NOMO-1 treated with dmso at 0.1 percent for 144 hours (cell line): ENCODE measurements around the gene BCAT1.
A peak's percentile ranks its signal among the peaks of the same experiment; 100 is the strongest.

ENCODE experiments used
- DNase-seq: peaks from one replicate; lab custom pipeline; 2025; ENCODE audit not compliant: unreplicated experiment; lab: John Stamatoyannopoulos, UW

Gene BCAT1, protein sequence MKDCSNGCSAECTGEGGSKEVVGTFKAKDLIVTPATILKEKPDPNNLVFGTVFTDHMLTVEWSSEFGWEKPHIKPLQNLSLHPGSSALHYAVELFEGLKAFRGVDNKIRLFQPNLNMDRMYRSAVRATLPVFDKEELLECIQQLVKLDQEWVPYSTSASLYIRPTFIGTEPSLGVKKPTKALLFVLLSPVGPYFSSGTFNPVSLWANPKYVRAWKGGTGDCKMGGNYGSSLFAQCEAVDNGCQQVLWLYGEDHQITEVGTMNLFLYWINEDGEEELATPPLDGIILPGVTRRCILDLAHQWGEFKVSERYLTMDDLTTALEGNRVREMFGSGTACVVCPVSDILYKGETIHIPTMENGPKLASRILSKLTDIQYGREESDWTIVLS

DNA sequence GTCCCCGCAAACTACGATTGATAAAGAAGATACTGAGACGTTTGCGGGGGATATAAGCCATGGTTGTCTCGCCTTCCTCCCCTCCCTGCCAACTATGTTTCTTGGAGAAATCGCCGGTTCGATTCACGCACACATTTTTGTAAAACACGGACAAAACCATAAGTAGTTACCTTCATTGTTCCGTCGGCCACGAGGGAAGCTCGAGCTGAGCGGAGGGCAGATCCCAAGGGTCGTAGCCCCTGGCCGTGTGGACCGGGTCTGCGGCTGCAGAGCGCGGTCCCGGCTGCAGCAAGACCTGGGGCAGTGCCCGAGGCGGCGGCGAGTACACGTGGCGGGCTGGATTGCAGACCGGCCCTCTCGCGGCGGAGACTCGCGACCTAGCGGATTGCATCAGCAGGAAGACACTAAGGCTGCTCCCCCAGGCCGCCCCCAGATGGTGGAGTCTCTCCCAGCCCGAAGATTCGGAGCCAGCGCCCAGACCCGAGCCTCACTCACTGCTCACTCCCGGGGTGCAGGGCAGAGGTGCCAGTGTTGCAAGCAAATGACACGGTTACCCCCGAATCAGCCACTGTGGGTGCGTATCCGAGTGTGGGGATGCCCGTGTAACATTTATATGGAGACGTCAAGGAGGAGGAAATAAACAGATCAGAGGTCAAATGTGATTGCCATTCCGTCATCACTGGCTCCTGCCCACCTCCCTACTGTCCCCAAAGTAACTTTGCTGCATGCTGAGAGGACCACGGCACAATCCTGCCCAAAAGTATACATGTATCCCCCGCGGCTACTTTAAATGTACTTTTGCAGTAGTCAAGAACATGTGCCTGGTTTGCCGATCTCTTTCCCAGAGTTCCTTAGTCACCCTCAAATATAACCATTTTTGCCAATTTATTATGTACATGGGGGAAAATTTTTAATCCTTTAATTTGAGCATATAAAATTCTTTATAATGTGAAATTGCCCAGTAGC is at the start of gene BCAT1:
Gene BCAT1 (minus strand): TSS at position 345 of the 966 bp plus-strand sequence. CDS start 169 bp downstream, at position 176.
- DNase-seq: peak; percentile 49

DNA sequence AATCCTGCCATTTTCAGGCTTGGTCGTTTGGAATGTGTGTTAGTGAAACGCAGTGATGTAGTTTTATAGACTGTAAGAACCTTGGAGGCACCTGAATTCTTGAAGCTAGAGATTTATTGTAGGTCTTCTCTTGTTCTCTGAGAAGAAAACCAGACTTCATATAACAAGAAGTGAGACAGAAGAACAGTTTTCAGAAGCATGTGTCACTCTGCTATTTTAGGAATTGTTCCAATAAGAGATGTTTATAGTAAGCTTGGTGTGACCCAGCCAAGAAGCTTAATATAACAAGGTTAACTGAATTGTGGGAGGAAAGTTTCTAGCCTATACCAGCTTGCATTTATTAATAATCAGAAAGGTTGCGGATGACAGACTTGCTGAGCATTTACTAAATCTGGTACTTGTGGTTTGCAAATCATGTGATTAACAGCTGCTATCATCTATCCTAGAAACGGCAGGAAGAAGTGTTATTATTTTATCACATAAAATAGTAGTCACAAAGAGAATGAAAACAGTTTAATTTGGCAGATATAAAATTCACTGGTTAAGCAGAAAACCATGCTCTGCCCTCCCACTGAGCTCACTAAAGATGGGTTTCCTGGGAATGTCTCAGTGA is 49.2 kb upstream of the BCAT1 start:
- no peak for DNase-seq

DNA sequence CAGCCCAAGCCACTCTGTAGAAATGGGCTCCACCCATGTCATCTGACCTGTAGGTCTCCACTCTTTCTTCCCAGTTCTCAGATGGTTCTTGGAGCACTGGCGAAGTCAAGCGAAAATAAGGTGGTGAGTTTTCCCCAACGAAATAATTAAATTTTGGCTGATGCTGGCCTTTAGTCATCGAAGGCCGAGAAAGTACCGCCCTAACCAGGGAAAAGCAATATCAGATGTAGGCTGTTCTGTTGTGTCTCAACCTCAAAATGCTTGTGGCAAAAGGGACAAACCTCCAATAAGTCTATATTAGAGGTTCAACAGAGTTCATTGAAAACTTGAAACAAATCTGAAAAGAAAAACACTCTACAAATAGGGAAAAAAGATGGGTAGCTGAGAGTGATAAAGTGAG is 48.6 kb upstream of the BCAT1 start:
- no peak for DNase-seq

DNA sequence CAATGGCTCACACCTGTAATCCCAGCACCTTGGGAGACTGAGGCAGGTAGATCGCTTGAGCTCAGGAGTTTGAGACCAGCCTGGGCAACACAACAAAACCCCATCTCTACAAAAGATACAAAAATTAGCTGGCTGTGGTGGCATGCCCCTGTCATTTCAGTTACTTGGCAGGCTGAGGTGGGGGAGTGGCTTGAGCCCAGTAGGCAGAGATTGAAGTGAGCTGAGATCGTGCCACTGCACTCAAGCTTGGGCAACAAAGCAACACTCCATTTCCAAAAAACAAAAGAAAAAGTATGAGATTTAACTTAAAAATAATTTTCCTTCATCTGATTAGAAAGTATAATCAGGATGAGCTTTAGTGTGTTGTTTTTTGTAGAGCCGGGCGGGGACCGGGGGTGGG is 47.9 kb upstream of the BCAT1 start:
- DNase-seq: no peak

DNA sequence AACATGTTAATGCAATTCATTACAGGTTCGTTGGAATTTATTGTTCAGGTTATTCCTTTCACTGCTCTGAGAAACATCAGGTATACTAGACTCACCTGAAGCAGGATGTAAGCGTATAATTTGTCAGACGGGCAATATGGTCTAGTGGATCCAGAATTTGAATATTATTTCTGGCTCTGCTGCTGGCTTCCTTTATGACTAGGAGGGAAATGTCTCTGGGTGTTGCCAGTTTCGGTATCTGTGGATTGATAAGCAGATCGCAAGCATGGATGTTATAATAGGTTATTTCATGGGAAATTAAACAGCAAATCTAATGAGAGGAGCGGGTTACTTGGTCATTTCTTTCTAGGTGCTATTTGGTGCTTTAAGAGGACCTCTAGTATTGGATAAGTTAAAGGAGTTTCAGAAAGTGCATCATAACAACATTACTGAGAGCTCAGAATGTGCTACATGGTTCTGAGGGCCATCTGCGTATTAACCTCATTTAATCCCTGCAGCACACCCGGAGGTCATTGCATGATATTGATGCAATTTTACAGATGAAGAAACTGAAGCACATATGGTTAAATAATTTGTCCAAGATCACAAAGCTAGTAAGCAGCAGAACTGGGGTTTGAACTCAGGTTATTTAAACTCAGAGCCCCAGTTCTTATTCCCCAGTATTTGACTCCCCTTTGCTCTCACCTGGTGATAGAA is 47.3 kb upstream of the BCAT1 start:
- no peak for DNase-seq

DNA sequence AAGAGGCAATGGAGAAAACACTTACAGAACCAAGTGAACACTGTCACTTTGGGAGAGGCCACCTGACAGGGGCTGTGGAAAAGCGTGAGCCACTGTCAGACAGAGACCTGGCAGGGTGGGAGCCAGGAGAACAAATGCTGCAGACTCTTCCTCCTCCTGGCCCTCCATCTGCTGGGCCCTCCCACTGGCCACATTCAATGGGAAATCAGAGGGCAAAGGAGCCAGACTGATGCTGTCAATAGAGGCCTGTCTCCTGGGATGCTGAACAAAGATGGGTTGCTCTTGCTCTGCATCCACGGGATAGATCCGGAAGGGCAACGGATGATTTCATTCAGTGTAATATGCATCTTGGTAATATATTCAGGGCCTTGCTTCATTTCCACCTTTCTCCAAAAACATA is 44.9 kb upstream of the BCAT1 start:
- DNase-seq: no peak

DNA sequence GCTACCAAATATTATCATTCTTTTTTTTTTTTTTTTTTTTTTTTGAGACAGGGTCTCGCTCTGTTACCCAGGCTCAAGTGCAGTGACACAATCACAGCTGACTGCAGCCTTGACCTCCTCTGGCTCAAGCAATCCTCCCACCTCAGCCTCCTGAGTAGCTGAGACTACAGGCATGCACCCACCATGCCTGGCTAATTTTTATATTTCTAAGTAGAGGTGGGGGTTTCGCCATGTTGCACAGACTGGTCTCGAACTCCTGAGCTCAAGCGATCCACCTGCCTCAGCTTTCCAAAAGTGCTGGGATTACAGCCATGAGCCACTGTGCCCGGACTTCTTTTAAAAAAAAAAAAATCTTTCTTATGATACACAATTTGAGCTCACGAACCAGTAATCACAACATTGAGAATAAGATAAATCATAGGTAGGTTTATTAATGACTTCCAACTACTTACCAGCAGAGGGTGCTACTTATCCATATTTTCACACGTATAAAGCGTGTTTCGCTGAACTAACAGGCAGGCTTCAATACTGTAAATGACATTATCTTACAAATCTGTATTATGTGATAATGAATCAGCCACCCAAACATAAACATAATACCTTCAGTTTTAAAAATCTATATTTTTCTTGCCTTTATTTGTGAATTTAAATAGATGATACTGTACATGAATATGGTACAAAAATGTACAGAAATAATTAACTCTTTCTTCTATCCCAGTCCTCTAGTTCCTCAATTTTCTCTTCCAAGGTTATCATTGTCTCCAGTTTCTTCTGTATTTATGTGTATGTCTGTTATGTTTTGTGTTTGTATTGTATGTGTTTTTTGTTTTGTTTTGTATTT is 42.5 kb upstream of the BCAT1 start:
- DNase-seq: peak; percentile 38

DNA sequence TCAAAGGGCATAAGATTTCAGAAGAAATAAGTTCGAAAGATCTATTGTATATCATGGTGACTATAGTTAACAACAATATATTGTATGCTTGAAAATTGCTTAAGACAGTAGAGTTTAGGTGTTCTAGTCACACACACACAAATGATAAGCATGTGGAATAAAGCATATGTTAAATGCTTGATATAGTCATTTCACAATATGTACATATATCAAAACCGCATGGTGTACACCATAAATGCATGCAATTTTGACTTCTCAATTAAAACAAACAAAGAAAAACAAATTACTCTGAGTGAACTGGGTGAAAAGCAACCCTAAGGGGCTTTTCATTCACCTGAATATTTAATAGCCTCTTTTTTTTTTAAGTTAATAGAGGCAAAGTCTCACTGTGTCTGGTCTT is 40.3 kb upstream of the BCAT1 start:
- DNase-seq: no peak

DNA sequence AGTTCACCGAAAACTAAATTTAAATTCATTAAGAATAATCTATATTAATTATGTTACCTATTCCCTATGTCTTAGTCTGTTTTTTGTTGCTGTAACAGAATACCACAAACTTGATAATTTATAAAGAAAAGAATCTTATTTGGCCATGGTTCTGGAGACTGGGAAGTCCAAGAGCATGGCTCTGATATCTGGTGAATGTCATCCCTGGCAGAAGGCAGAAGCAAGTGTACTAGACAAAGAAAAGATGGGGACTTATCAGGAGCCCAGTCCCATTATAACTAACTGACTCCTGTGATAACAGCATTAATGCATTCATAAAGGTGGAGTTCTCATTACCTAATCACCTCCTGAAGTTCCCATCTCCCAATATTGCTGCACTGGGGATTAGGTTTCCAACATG is 33.3 kb upstream of the BCAT1 start:
- DNase-seq: no peak

DNA sequence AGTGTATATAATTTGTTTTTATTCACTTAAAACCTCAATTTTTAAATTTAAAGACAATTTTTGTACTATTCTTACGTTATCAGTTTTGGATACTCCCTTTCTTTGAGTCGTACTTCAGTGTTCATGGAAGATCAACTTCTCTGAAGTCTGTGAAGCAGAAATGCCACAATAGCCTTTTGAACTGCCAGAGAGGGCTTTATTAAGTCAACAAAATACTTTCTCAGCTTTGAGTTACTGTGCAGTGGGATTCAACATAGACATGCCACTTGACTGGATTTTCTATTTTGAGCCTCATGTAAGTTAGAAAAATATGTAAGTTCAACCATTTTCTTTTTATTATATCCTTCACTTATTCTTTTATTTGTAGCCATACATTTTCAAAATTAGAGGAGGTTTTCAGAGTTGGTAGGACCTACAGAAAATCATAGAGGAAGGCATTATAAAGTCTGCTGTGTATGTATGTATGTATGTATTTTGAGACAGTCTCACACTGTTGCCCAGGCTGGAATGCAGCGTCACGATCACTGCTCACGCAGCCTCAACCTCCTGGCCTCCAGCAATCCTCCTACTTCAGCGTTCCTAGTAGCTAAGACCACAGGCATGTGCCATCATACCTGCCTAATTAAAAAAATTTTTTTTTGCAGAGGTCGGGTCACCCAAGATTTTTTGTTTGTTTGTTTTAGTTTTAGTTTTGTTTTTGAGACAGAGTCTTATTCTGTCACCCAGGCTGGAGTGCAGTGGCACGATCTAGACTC is 31.3 kb upstream of the BCAT1 start:
- no peak for DNase-seq

DNA sequence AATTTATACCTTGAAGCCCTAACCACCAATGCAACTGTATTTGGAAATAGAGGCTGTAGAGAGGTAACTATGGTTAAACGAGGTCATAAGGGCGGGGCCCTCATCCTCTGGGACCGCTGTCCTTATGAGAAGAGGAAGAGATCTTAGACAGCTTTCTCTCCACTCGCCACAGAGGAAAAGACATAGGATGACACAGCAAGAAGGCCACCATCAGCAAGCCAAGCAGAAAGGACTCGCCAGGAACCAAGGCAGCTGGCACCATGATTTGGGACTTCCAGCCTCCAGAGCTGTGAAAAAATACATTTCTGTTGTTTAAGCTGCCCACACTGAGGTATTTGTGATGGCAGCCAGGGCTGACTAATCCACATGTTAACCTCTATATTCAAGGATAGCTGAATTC is 30.4 kb upstream of the BCAT1 start:
- peak; percentile 10 for DNase-seq

DNA sequence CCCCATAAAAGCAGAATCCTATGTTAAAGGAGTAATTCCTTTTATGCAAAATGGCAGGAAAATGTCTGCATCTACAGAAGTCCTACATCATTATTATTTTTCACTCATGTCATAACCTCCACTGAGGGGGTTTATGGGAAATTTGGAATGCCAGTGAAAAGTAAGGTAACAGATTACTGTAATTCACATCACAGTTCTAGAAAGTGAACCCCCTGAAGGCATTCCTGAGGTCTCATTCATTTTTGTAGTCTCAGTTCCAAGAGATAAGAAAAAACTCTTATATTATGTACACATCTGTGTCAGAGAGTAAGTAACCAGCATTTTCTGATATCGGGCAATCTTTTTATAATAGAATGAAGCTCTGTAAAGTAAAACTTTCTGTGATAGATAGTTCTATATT is 28.8 kb upstream of the BCAT1 start:
- no peak for DNase-seq

DNA sequence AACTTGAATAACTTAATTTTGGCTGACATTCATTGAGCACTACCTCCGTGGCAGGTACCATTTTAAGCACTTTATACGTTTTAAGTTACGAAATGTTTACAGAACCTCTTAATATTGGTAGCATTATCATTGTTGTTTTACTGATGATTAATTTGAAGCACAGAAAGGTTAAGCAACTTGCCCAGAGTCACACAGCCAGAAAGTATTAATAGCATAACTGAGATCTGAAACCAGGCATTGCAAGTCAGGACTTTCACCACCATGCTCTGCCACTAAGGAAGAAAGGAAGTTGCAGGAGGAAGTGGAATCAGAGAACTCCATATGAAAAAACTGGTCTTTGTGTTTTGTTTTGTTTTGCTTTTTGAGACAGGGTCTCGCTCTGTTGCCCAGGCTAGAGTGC is 28.2 kb upstream of the BCAT1 start:
- peak; percentile 37 for DNase-seq

DNA sequence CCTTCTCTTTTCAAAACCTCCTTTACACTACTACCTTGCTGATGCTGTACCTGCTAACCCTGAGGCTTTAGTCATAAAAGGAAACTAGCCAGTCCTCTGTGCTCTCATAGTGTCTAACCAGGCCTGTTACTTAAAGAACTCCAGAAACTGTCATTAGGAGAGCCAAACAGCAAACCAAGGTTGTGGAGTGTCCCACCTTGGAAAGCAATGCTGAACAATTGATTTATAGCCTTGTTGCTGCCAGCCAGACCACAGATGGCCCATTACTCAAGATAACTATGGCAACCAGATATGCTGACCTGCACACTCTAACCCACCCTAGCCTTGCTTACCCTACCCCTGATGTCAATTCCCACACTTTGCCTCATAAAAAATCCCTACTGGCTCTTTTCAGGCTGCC is 26.5 kb upstream of the BCAT1 start:
- no peak for DNase-seq

DNA sequence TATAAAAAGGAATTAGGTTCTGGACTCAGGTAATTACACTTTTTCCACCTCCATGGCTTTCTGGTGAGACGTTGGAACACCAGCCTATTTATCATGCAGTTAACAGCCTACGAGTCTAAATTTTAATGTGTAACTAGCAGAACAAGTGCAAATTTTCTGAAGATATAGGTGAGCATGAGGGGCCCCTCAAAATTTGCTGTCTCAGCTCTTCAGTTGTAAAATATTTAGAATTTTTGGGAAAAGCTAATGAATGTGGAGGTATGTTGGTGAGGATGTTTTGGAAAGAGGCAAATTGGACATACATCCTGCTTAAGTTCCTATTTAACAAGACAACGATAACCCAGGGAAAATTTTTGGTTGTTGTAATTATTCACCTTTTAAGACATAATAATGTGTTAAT is 25.3 kb upstream of the BCAT1 start:
- DNase-seq: no peak

DNA sequence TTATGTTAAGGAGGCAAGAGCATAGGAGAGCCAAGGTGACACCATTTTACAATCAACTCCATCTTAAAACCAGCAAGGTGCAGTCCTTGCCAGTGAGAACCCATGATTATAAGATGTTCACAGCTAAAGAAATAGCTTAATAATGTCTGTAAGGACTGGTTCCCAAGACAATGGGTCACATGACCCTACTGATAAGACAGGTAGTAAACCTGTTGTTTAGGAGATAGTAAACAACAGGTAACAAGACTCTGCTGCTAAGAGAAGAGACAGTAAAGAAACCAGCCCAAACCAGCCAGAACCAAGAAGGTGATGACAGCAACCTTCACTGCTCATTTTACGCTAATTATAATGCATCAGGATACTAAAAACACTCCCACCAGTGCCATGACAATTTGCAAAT is 23.2 kb upstream of the BCAT1 start:
- DNase-seq: no peak

DNA sequence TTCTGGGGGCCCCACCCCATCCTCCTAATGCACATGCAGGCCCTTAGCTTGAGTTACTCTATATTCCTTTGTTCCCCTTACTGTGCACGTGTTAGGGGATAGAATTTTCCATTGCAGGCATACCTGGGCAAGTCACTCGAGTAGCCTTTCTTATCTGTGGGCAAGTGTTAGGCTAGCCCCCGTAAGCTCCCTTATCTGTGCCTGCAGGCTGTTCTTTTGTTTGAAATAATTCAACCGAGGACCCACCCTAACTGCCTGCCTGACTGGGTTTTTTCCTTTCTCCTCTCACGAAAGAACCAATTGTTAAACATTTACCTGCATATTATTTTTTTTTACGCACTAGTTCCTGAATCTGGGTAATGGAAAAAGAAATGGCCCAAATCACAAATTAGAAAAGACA is 21.3 kb upstream of the BCAT1 start:
- no peak for DNase-seq

DNA sequence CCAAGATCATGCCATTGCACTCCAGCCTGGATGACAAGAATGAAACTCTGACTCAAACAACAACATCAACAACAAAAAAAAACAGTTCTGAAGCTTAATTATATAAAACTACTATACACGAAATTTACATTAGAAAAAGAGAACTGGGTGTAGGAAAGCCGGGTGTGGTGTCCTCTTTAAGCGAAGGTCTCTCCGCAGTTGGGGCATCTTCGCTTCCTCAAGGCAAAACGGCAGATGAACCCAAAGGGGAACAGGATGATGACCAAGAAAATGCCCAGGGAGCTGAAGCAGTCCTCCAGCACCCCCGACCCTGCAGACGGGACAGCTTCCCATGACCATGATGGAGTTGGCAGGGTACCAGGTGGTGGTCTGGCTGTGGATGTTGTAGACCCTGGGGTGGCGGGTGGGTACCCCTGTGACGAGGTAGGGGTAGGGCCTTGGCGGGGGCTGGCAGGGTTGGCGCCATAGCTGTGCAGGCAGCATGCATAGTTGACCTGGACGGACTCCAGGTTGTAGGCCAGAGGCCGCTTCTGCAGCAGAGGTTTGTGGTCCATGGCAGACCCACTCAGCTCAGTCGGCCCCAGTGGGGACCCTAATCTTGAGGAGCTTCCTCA is 18.2 kb upstream of the BCAT1 start:
- no peak for DNase-seq

DNA sequence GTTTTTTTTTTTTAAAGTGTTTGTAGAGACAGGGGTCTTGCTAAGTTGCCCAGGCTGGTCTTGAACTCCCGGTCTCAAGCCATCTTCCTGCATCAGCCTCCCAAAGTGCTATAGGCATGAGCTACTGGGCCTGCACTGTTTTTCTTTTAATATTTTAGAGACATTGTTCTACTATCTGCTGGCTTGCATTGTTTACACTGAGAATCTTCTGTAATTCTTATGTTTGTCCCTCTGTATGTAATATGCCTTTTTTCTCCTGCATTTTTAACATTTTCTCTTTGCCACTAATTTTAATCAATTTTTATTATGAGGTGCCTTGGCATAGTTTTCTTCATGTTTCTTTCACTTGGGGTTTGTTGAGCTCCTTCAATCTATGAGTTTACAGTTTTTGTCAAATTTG is 15.4 kb upstream of the BCAT1 start:
- DNase-seq: no peak
